T-helper 1 cell treated with Interleukin-12 subunit alpha and Interleukin-12 subunit beta and Interleukin-4 antibody, amounts not matched to agents 30 ng/mL and 1 ng/mL, for 36 hours (primary cell): ENCODE data around the gene KIAA0232. TPM values are rescaled to one million over a fixed set of nuclear protein-coding genes. Genes with fewer than 3 reads are reported as not detected.
"Not testable (repeated sequence)": the region's sequence is repeated elsewhere in the genome, so short reads cannot be mapped to it uniquely, and the experiment has no call there.

Experiments used
- intact Hi-C: fragments of 100-400 bp; cut with micrococcal nuclease; formaldehyde crosslinking; loops from one replicate; pipeline ENCODE4 v1.15.1; 2024
- total RNA-seq: library from RNA; stranded (reverse); gene quantifications from 2 replicates; pipeline ENCODE4 v1.2.3, GENCODE V29; 2022

The KIAA0232 gene
- total RNA-seq, 1 donor from 2014 or later = 20.4 TPM

- intact Hi-C loops = no loop called here
Measured at GRCh38 chr4:6755088-6755753, 27.3 kb upstream of the KIAA0232 start.

- intact Hi-C loops = not testable (repeated sequence)
Measured at GRCh38 chr4:6756345-6756744, 26.2 kb upstream of the KIAA0232 start.

GRCh38 chr4:6758728-6759127 lies 23.8 kb upstream of the KIAA0232 start:
- intact Hi-C loops = no loop called here

GRCh38 chr4:6760865-6761264 lies 21.7 kb upstream of the KIAA0232 start:
- intact Hi-C loops = no loop called here

GRCh38 chr4:6761649-6762615 lies 20.6 kb upstream of the KIAA0232 start:
- intact Hi-C loops = no loop called here

- intact Hi-C loops = no loop called here
Measured at GRCh38 chr4:6763330-6763851, 19.1 kb upstream of the KIAA0232 start.

GRCh38 chr4:6764976-6765620 lies 17.4 kb upstream of the KIAA0232 start:
- intact Hi-C loops = no loop called here

GRCh38 chr4:6765703-6766102 lies 16.8 kb upstream of the KIAA0232 start:
- intact Hi-C loops = no loop called here

- intact Hi-C loops = no loop called here
Measured at GRCh38 chr4:6767386-6767747, 15.2 kb upstream of the KIAA0232 start.

- intact Hi-C loops = no loop called here
Measured at GRCh38 chr4:6767748-6768538, 14.6 kb upstream of the KIAA0232 start.

GRCh38 chr4:6768539-6768905 lies 14.0 kb upstream of the KIAA0232 start:
- intact Hi-C loops = no loop called here

- intact Hi-C loops = no loop called here
Measured at GRCh38 chr4:6769233-6769988, 13.1 kb upstream of the KIAA0232 start.

GRCh38 chr4:6769989-6770420 lies 12.5 kb upstream of the KIAA0232 start:
- intact Hi-C loops = no loop called here

GRCh38 chr4:6770581-6771228 lies 11.8 kb upstream of the KIAA0232 start:
- intact Hi-C loops = no loop called here

GRCh38 chr4:6771229-6771671 lies 11.3 kb upstream of the KIAA0232 start:
- intact Hi-C loops = no loop called here

GRCh38 chr4:6772223-6772928 lies 10.2 kb upstream of the KIAA0232 start:
- intact Hi-C loops = no loop called here

- intact Hi-C loops = no loop called here
Measured at GRCh38 chr4:6773106-6773505, 9.4 kb upstream of the KIAA0232 start.

- intact Hi-C loops = no loop called here
Measured at GRCh38 chr4:6773616-6774540, 8.6 kb upstream of the KIAA0232 start.
